Colonic mucosa (tissue), 4 donors: ENCODE data around the gene MRPL36. TPM values are rescaled to one million over a fixed set of nuclear protein-coding genes. Genes with fewer than 3 reads are reported as not detected.

Experiments used
- DNase-seq: peaks from one replicate; pipeline ENCODE4 v3.0.0-alpha.2; 2020
- H3K27ac ChIP-seq: fragments of 200-600 bp; one replicate; pipeline ENCODE4 v1.8.0; 2021
- H3K27me3 ChIP-seq: fragments of 200-600 bp; one replicate; pipeline ENCODE4 v1.8.0; 2021
- H3K36me3 ChIP-seq: fragments of 200-600 bp; one replicate; pipeline ENCODE4 v1.8.0; 2021
- H3K4me1 ChIP-seq: fragments of 200-600 bp; one replicate; pipeline ENCODE4 v1.8.0; 2021; ENCODE audit warnings: mild to moderate bottlenecking
- H3K4me3 ChIP-seq: fragments of 200-600 bp; one replicate; pipeline ENCODE4 v1.8.0; 2021
- H3K9ac ChIP-seq, 2 donors: one replicate each; pipeline ENCODE4 v1.7.0; 2013; ENCODE audit warnings: control low read depth in 2 of 2, low read depth in 2 of 2, low read length in 2 of 2
- H3K9me3 ChIP-seq: fragments of 200-600 bp; one replicate; pipeline ENCODE4 v1.8.0; 2021
- intact Hi-C: fragments of 100-400 bp; cut with DNase I; formaldehyde crosslinking; loops from one replicate; pipeline ENCODE4 v1.14.1; 2022
- total RNA-seq, 2 donors: library from RNA; stranded (reverse); fragmentation: NEBNext Ultra II Directional in 1 of 2; extraction: Animal tissue kit (Norgen Biotek cat#: 25700) in 1 of 2; gene quantifications; one replicate each; pipeline ENCODE4 v1.2.1, GENCODE V29; 2021
- TF ChIP-seq, protein P1 (sequence below): fragments of 200-600 bp; IDR thresholded peaks from one replicate; pipeline ENCODE4 v1.8.0; 2022; ENCODE audit warnings: antibody characterized with exemption, mild to moderate bottlenecking
- donor health status: healthy.
- donor health status: DM: no; HTN: no; CAD: no.
- donor health status: DM: no; HTN: no; CAD: no.

MRPL36 gene
- total RNA-seq, 2 donors from 2014 or later = 33.0 to 56.3 TPM

GRCh38 chr5:1807451-1808185, 8.0 kb upstream of the MRPL36 start:
- TF ChIP-seq, protein P1, sequence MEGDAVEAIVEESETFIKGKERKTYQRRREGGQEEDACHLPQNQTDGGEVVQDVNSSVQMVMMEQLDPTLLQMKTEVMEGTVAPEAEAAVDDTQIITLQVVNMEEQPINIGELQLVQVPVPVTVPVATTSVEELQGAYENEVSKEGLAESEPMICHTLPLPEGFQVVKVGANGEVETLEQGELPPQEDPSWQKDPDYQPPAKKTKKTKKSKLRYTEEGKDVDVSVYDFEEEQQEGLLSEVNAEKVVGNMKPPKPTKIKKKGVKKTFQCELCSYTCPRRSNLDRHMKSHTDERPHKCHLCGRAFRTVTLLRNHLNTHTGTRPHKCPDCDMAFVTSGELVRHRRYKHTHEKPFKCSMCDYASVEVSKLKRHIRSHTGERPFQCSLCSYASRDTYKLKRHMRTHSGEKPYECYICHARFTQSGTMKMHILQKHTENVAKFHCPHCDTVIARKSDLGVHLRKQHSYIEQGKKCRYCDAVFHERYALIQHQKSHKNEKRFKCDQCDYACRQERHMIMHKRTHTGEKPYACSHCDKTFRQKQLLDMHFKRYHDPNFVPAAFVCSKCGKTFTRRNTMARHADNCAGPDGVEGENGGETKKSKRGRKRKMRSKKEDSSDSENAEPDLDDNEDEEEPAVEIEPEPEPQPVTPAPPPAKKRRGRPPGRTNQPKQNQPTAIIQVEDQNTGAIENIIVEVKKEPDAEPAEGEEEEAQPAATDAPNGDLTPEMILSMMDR = no peak
- intact Hi-C loops = no loop called here
- Histone ChIP-seq H3K27ac (no peak overlapping the region), H3K9me3 (no peaks in the 10 kb centered on the region), H3K4me3 (no peak overlapping the region), H3K9ac (no peak overlapping the region), H3K27me3 (no peaks in the 10 kb centered on the region), H3K36me3 (peaks cover 6% of the 10 kb centered on the region), H3K4me1 (no peaks in the 10 kb centered on the region)
- no peak for DNase-seq

DNA sequence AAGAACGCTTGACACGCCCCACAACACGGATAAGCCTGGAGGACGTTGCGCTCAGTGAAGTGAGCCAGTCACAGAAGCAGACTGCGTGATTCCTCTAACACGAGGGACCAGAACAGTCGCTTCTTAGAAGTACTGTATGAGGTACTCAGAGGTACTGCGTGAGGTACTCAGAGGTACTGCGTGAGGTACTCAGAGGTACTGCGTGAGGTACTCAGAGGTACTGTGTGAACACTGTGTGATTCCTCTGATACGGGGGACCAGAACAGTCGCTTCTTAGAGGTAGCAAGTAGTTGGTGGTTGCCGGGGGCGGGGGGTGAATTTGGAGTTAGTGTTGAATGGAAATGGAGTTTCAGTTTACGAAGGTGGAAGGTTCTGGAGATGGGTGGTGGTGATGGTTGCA, 7.3 kb upstream of the MRPL36 start:
- intact Hi-C loops = no loop called here
- no peaks in the 10 kb centered on the region for H3K27me3 ChIP-seq
- no peaks in the 10 kb centered on the region for H3K4me1 ChIP-seq
- TF ChIP-seq, protein P1 = no peak
- no peak overlapping the region for H3K27ac ChIP-seq
- no peak overlapping the region for H3K4me3 ChIP-seq
- no peaks in the 10 kb centered on the region for H3K9me3 ChIP-seq
- DNase-seq = no peak
- H3K9ac ChIP-seq = no peak overlapping the region
- H3K36me3 ChIP-seq = peaks cover 6% of the 10 kb centered on the region

- intact Hi-C loops = no loop called here
- H3K27ac ChIP-seq = no peak overlapping the region
- H3K9me3 ChIP-seq = no peaks in the 10 kb centered on the region
- no peak overlapping the region for H3K4me3 ChIP-seq
- H3K36me3 ChIP-seq = peaks cover 6% of the 10 kb centered on the region
- TF ChIP-seq, protein P1 = no peak
- no peak for DNase-seq
- H3K4me1 ChIP-seq = no peaks in the 10 kb centered on the region
- H3K9ac ChIP-seq = no peak overlapping the region
- no peaks in the 10 kb centered on the region for H3K27me3 ChIP-seq
These were observed 6.6 kb upstream of the MRPL36 start for GRCh38 chr5:1806199-1806598.

GRCh38 chr5:1805736-1806135, 6.1 kb upstream of the MRPL36 start:
- H3K4me1 ChIP-seq = no peaks in the 10 kb centered on the region

GRCh38 chr5:1805326-1805725, 5.7 kb upstream of the MRPL36 start:
- peaks cover 6% of the 10 kb centered on the region for H3K36me3 ChIP-seq
- H3K27ac ChIP-seq = no peak overlapping the region

More at GRCh38 chr5:1805736-1806135, 6.1 kb upstream of the MRPL36 start:
- Histone ChIP-seq H3K27me3 (no peaks in the 10 kb centered on the region), H3K9ac (no peak overlapping the region), H3K9me3 (no peaks in the 10 kb centered on the region), H3K27ac (no peak overlapping the region), H3K36me3 (peaks cover 6% of the 10 kb centered on the region), H3K4me3 (no peak overlapping the region)
- intact Hi-C loops = no loop called here
- no peak for DNase-seq
- TF ChIP-seq, protein P1 = no peak

More at GRCh38 chr5:1805326-1805725, 5.7 kb upstream of the MRPL36 start:
- intact Hi-C loops = no loop called here
- TF ChIP-seq, protein P1 = no peak
- Histone ChIP-seq H3K4me3 (no peak overlapping the region), H3K4me1 (no peaks in the 10 kb centered on the region), H3K27me3 (no peaks in the 10 kb centered on the region), H3K9me3 (no peaks in the 10 kb centered on the region), H3K9ac (no peak overlapping the region)
- no peak for DNase-seq
